Heart right ventricle (tissue), 16 donors: Measurements from ENCODE around the gene PLTP. TPM values are rescaled to one million over a fixed set of nuclear protein-coding genes. Genes with fewer than 3 reads are reported as not detected.

Source experiments
- ATAC-seq, 8 donors: fragments of 200-7000 bp; cut with Tn5 transposase; one replicate each; pipeline ENCODE4 v1.9.1; 2020; ENCODE audit warnings: mild to moderate bottlenecking in 8 of 8, moderate library complexity in 8 of 8, moderate number of reproducible peaks in 1 of 8
- DNase-seq, 2 donors: peaks; one replicate each; pipeline ENCODE4 v3.0.0-alpha.2; 2020
- H3K27ac ChIP-seq, 10 donors: fragments of 200-600 bp; sonication (generic) in 2 of 10; one replicate each; pipeline versions ENCODE4 v1.5.0 to v1.8.0; 2020 to 2022; ENCODE audit warnings: mild to moderate bottlenecking in 3 of 10
- H3K27me3 ChIP-seq, 7 donors: fragments of 200-600 bp; one replicate each; pipeline ENCODE4 v1.8.0; 2021 to 2022; ENCODE audit warnings: mild to moderate bottlenecking in 2 of 7
- H3K36me3 ChIP-seq, 9 donors: fragments of 200-600 bp; sonication (generic) in 1 of 9; one replicate each; pipeline versions ENCODE4 v1.5.0 to v1.8.0; 2020 to 2022; ENCODE audit warnings: mild to moderate bottlenecking in 2 of 9
- H3K4me1 ChIP-seq, 9 donors: fragments of 200-600 bp; sonication (generic) in 1 of 9; one replicate each; pipeline versions ENCODE4 v1.5.0 to v1.8.0; 2020 to 2022; ENCODE audit warnings: mild to moderate bottlenecking in 4 of 9
- H3K4me3 ChIP-seq, 10 donors: fragments of 200-600 bp; sonication (generic) in 2 of 10; one replicate each; pipeline versions ENCODE4 v1.5.0 to v1.8.0; 2020 to 2022; ENCODE audit warnings: mild to moderate bottlenecking in 7 of 10, moderate library complexity in 2 of 10
- H3K9me3 ChIP-seq, 11 donors: fragments of 200-600 bp in 10 of 11; sonication (generic) in 2 of 11; one replicate each; pipeline versions ENCODE4 v1.5.0 to v1.8.0; 2013 to 2022; ENCODE audit warnings: mild to moderate bottlenecking in 2 of 11, control low read depth in 1 of 11, moderate library complexity in 1 of 11
- WGBS, 2 donors: extraction: QIAGEN DNeasy Blood & Tissue Kit; methylation state at CpG; one replicate each; pipeline ENCODE4 v1.1.7; 2013; ENCODE audit warnings: inconsistent platforms in 1 of 2; 5-methylcytosine and 5-hydroxymethylcytosine counted together
- intact Hi-C, 10 donors: fragments of 100-400 bp; cut with DNase I; formaldehyde crosslinking; loops; one replicate each; pipeline versions ENCODE4 v1.11.1 to v1.14.2; 2022
- polyA plus RNA-seq, 2 donors: library from polyadenylated mRNA; stranded (reverse); fragments of 200-250 nt; gene quantifications; one replicate each; pipeline ENCODE4 v1.2.3, GENCODE V29; 2013
- total RNA-seq, 10 donors: library from RNA; stranded (reverse); fragmentation: NEBNext Ultra II Directional in 3 of 10; extraction: Animal tissue kit (Norgen Biotek cat#: 25700) in 3 of 10; gene quantifications; one replicate each; pipeline versions ENCODE4 v1.2.1 to v1.2.4, GENCODE V29; 2021 to 2023
- TF ChIP-seq, protein P1 (sequence below), 9 donors: fragments of 200-600 bp; sonication (generic) in 2 of 9; IDR thresholded peaks; one replicate each; pipeline versions ENCODE4 v1.5.0 to v1.8.0; 2021 to 2022; ENCODE audit warnings: antibody characterized with exemption in 9 of 9, mild to moderate bottlenecking in 5 of 9, moderate library complexity in 1 of 9
- donor health status: Arrhythmogenic right ventricular cardiomyopathy.
- donor health status: ischemic (EF 13 %, LVEDD 7.1; RV severe dilation, severe dysfunction).
- donor health status: healthy with polysubstance abuse.
- donor health status: DM: no; HTN: yes; CAD: no.
- donor health status: DM: no; HTN: no; CAD: no.
- donor health status: ischemic (EF 25% LVEDD 6.9; RV normal size, moderate dysfunction).
- donor health status: ischemic (EF 25% LVEDD 5.7; RV mildly dilated, moderate dysfunction).
- donor health status: healthy.
- donor health status: DM: yes; HTN: yes; CAD: no.
- donor health status: Ischemic cardiomyopathy.
- donor health status: ischemic (EF 35%, LVEDD 5.7; RV mildly dilated, moderate dysfunction).
- donor health status: nonischemic (EF 11% LVEDD 7.7; RV severe dilation, severe dysfunction).
- donor health status: DM: yes; HTN: yes; CAD: no.
- donor health status: PGD.
- donor health status: ischemic (EF 29% LVEDD 5.4; RV normal size, mild dysfunction).
- donor health status: nonischemic (EF 23%, LVEDD 6.1; RV moderate dilation, normal function).

The PLTP gene
- total and polyA plus RNA-seq, 12 donors: 10.7 to 230 (median 40.4) TPM

DNA sequence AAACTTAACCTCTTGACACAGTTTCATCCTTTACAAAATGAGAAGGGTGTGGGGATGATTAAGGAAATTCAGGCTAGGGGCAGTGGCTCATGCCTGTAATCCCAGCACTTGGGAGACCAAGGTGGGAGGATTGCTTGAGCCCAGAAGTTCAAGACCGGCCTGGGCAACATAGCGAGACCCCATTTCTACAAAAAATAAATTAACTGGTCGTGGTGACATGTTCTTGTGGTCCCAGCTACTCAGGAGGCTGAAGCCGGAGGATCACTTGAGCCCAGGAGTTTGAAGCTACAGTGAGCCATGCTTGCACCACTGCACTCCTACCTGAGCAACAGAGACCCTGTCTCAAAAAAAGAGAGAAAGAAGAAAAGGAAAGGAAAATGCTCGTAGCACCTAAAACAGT lies 45.5 kb downstream of the PLTP start:
- 91 to 93% methylated on average over 5 of the region's 5 CpGs for WGBS, 2 donors

DNA sequence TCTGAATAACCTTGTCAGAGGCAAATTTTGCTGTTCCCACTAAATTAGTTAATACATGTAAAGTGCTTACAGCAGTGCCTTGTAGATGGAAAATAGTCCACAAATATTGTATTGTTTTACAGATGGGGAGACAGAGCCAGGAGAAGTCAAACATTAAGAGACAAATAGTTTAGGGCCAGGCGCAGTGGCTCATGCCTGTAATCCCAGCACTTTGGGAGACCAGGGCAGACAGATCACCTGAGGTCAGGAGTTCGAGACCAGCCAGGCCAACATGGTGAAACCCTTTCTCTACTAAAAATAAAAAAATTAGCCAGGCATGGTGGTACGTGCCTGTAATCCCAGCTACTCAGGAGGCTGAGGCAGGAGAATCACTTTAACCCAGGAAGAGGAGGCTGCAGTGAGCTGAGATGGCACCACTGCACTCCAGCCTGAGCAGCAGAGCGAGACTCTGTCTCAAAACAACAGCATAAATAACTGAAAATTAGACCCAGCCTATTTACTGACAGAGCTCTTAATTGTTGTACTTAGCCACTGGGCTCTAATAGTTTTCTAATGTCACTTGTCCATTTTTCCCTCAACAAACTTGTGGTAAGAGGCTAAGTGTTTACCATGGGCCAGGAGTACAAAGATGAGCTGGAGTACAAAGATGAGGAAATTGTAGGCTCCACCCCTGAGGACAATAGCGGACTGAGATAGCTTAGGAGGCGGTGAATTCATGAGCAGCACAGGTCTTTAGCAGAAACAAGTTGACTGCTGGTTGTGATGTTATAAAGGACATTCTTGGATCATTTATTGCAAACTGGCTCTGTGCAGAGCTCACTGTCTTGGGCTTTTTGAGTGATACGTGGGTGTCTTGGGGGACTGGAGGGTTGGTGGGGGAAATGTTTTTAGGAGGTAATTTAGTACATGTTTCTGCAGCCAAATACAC lies 48.1 kb downstream of the PLTP start:
- DNase-seq (no peak), ATAC-seq (no peak)
- Histone ChIP-seq H3K4me1 (peaks cover 0 to 3% (median 0%) of the 10 kb centered on the region in 9 donors), H3K4me3 (no peak overlapping the region), H3K9me3 (no peaks in the 10 kb centered on the region), H3K27ac (no peak overlapping the region), H3K27me3 (no peaks in the 10 kb centered on the region), H3K36me3 (peaks cover 0 to 8% (median 0%) of the 10 kb centered on the region in 9 donors)
- intact Hi-C loops: no loop called here
- 91 to 92% methylated on average over 7 of the region's 7 CpGs for WGBS, 2 donors
- TF ChIP-seq, protein P1, sequence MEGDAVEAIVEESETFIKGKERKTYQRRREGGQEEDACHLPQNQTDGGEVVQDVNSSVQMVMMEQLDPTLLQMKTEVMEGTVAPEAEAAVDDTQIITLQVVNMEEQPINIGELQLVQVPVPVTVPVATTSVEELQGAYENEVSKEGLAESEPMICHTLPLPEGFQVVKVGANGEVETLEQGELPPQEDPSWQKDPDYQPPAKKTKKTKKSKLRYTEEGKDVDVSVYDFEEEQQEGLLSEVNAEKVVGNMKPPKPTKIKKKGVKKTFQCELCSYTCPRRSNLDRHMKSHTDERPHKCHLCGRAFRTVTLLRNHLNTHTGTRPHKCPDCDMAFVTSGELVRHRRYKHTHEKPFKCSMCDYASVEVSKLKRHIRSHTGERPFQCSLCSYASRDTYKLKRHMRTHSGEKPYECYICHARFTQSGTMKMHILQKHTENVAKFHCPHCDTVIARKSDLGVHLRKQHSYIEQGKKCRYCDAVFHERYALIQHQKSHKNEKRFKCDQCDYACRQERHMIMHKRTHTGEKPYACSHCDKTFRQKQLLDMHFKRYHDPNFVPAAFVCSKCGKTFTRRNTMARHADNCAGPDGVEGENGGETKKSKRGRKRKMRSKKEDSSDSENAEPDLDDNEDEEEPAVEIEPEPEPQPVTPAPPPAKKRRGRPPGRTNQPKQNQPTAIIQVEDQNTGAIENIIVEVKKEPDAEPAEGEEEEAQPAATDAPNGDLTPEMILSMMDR (IDR thresholded peaks at IDR 0.05): no peak

More for the DNA sequence above, 45.5 kb downstream of the PLTP start:
- Histone ChIP-seq H3K27me3 (no peaks in the 10 kb centered on the region), H3K9me3 (no peaks in the 10 kb centered on the region), H3K4me3 (no peak overlapping the region), H3K4me1 (no peaks in the 10 kb centered on the region), H3K27ac (no peak overlapping the region), H3K36me3 (peaks cover 0 to 3% (median 0%) of the 10 kb centered on the region in 9 donors)
- ATAC-seq: no peak
- intact Hi-C loops: no loop called here
- TF ChIP-seq, protein P1 (IDR thresholded peaks at IDR 0.05): no peak
- no peak for DNase-seq

DNA sequence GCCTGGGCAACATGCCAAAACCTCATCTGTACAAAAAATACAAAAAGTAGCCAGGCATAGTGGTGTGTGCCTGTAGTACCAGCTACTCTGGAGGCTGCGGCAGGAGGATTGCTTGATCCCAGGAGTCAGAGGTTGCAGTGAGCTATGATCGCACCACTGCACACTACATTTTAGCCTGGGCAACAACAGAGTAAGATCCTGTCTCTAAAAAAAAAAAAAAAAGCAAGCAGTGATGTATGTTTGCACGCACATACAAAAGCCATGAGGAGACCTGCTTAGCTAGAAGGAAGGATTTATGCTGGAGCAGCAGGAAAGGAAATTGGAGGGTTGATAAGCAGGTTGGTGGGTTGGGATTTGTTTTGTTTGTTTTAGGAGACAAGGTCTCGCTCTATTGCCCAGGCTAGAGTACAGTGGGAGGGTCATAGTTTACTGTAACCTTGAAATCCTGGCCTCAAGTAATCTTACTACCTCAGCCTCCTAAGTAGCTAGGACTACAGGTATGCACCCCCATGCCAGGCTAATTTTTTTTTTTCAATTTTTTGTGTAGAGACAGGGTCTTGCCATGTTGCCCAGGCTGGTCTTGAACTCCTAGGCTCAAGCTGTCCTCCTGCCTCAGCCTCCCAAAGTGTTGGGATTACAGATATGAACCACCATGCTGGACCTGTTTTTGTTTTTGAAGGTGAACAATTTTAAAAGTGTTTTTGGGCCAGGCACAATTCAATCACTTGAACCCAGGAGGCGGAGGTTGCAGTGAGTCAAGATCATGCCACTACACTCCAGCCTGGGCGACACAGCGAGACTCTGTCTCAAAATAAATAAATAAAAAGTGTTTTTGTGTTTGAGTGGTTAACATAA lies 50.5 kb downstream of the PLTP start:
- DNase-seq: no peak
- Histone ChIP-seq H3K36me3 (peaks cover 0 to 5% (median 0%) of the 10 kb centered on the region in 9 donors), H3K27me3 (no peaks in the 10 kb centered on the region), H3K4me3 (no peak overlapping the region), H3K9me3 (no peaks in the 10 kb centered on the region), H3K4me1 (peaks cover 0 to 18% (median 16%) of the 10 kb centered on the region in 9 donors), H3K27ac (no peak overlapping the region)
- no peak for ATAC-seq
- TF ChIP-seq, protein P1 (IDR thresholded peaks at IDR 0.05): no peak
- intact Hi-C loops: no loop called here
- 93 to 94% methylated on average over 7 of the region's 7 CpGs for WGBS, 2 donors

DNA sequence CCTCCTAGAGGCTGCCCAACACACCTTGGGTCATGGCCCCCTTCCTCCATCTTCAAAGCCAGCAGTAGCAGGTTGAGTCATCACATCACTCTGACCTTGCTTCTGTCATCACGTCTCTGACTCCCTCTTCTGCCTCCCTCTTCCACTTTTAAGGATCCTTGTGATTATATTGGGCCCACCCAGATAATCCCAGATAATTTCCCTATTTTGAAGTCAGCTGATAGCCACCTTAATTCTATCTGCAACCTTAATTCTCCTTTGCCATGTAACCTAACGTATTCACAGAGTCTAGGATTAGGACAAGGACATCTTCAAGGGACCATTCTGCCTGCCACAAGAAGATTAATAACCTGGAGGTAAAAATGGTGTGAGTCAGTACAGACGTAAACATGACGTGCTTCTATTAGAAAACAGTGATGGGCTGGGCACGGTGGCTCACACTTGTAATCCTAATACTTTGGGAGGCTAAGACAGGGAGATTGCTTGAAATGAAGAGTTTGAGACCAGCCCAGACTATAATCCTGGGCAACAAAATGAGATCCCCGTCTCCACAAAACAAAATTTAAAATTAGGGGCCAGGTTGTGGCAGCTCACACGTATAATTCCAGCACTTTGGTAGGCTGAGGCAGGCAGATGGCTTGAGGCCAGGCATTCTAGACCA lies 51.3 kb downstream of the PLTP start:
- Histone ChIP-seq H3K4me1 (peaks cover 6 to 26% (median 23%) of the 10 kb centered on the region in 9 donors), H3K27me3 (no peaks in the 10 kb centered on the region), H3K4me3 (no peak overlapping the region), H3K36me3 (peaks cover 0 to 5% (median 0%) of the 10 kb centered on the region in 9 donors), H3K9me3 (no peaks in the 10 kb centered on the region), H3K27ac (no peak overlapping the region)
- intact Hi-C loops: no loop called here
- WGBS, 2 donors: 71 to 72% methylated on average over 7 of the region's 7 CpGs
- no peak for DNase-seq
- ATAC-seq: no peak
- TF ChIP-seq, protein P1 (IDR thresholded peaks at IDR 0.05): no peak
